Liver (tissue), 9 donors: ENCODE measurements around the gene GCGR. TPM values are rescaled to one million over a fixed set of nuclear protein-coding genes. Genes with fewer than 3 reads are reported as not detected.

ENCODE experiments used
- DNase-seq: peaks from one replicate; pipeline ENCODE4 v3.0.0-alpha.2; 2017; ENCODE audit warnings: low spot score
- H3K27ac ChIP-seq, 2 donors: one replicate each; pipeline ENCODE4 v1.7.0; 2013; ENCODE audit warnings: inconsistent platforms in 2 of 2, low read length in 2 of 2, control low read depth in 1 of 2, low read depth in 1 of 2, mild to moderate bottlenecking in 1 of 2
- H3K27me3 ChIP-seq, 4 donors: one replicate each; pipeline versions ENCODE4 v1.6.1 to v1.7.0; 2013; ENCODE audit warnings: low read length in 3 of 4, inconsistent platforms in 1 of 4, mild to moderate bottlenecking in 1 of 4, moderate library complexity in 1 of 4; ENCODE audit not compliant: control insufficient read depth in 4 of 4, insufficient read depth in 4 of 4
- H3K36me3 ChIP-seq, 4 donors: one replicate each; pipeline versions ENCODE4 v1.6.1 to v1.7.0; 2013; ENCODE audit warnings: low read length in 3 of 4, mild to moderate bottlenecking in 3 of 4, low read depth in 1 of 4, moderate library complexity in 1 of 4; ENCODE audit not compliant: control insufficient read depth in 4 of 4, insufficient read depth in 3 of 4
- H3K4me1 ChIP-seq, 4 donors: one replicate each; pipeline versions ENCODE4 v1.6.1 to v1.7.0; 2013; ENCODE audit warnings: low read length in 3 of 4, mild to moderate bottlenecking in 3 of 4, moderate library complexity in 1 of 4; ENCODE audit not compliant: control insufficient read depth in 4 of 4, insufficient read depth in 4 of 4
- H3K4me3 ChIP-seq, 3 donors: one replicate each; pipeline versions ENCODE4 v1.6.1 to v1.7.0; 2013; ENCODE audit warnings: low read length in 3 of 3, control low read depth in 1 of 3, low read depth in 1 of 3, mild to moderate bottlenecking in 1 of 3
- H3K9ac ChIP-seq, 2 donors: one replicate each; pipeline ENCODE4 v1.7.0; 2013; ENCODE audit warnings: low read length in 2 of 2, mild to moderate bottlenecking in 2 of 2, moderate library complexity in 2 of 2, control low read depth in 1 of 2, low read depth in 1 of 2
- H3K9me3 ChIP-seq, 4 donors: one replicate each; pipeline versions ENCODE4 v1.6.1 to v1.7.0; 2013; ENCODE audit warnings: low read length in 3 of 4; ENCODE audit not compliant: control insufficient read depth in 4 of 4
- HNF4A ChIP-seq, 2 donors: conservative IDR thresholded peaks; 2 replicates each; pipeline ENCODE4 v1.6.1; 2016; ENCODE audit warnings: antibody characterized with exemption in 2 of 2, mild to moderate bottlenecking in 2 of 2
- NR2F2 ChIP-seq: IDR thresholded peaks from 2 replicates; pipeline ENCODE4 v1.6.1; 2016; ENCODE audit warnings: antibody characterized with exemption
- RAD21 ChIP-seq, 2 donors: IDR thresholded peaks; 2 replicates each; pipeline ENCODE4 v1.6.1; 2016; ENCODE audit warnings: antibody characterized with exemption in 2 of 2, mild to moderate bottlenecking in 2 of 2
- ZBTB33 ChIP-seq: IDR thresholded peaks from 2 replicates; pipeline ENCODE4 v1.6.1; 2016; ENCODE audit warnings: antibody characterized with exemption
- WGBS: extraction: QIAGEN DNeasy Blood & Tissue Kit; methylation state at CpG from one replicate; pipeline ENCODE4 v1.1.7; 2013; 5-methylcytosine and 5-hydroxymethylcytosine counted together
- polyA plus RNA-seq, 2 donors: library from polyadenylated mRNA; stranded (reverse) in 1 of 2; unstranded in 1 of 2; fragments of 200-250 nt in 1 of 2; fragments of >200 nt in 1 of 2; fragmentation: Nextera tagmentation in 1 of 2; extraction: Ambion mirVana in 1 of 2; gene quantifications; one replicate each; pipeline versions ENCODE4 v1.2.1 to v1.2.3, GENCODE V29; 2013 to 2015
- total RNA-seq, 2 donors: library from RNA; depleted of rRNA; stranded (reverse); fragments of >200 nt; gene quantifications; one replicate each; pipeline ENCODE4 v1.2.3, GENCODE V29; 2014
- TF ChIP-seq, protein P1 (sequence below): fragments of 150-350 bp; IDR thresholded peaks from 2 replicates; pipeline ENCODE4 v1.5.1; 2017; ENCODE audit warnings: improper control_type of control experiment, low read depth, low read length; ENCODE audit not compliant: missing input control
- TF ChIP-seq, protein P2 (sequence below): IDR thresholded peaks from 2 replicates; pipeline ENCODE4 v1.6.1; 2016; ENCODE audit warnings: antibody characterized with exemption
- TF ChIP-seq, protein P3 (sequence below): IDR thresholded peaks from 2 replicates; pipeline ENCODE4 v1.6.1; 2016; ENCODE audit warnings: antibody characterized with exemption, mild to moderate bottlenecking
- donor health status: healthy.
- donor health status: healthy.
- donor health status: healthy.
- donor health status: healthy.
- donor health status: healthy.

Gene GCGR
- total and polyA plus RNA-seq, 4 donors, result 20.7 to 72.0 (median 48.9) TPM

GRCh38 chr17:81814748-81815645 is 11.0 kb downstream of the GCGR start:
- DNase-seq, result no peak
- WGBS, result 69% methylated on average over 23 of the region's 24 CpGs
- no peak for TF ChIP-seq ZBTB33
- TF ChIP-seq, protein P1, sequence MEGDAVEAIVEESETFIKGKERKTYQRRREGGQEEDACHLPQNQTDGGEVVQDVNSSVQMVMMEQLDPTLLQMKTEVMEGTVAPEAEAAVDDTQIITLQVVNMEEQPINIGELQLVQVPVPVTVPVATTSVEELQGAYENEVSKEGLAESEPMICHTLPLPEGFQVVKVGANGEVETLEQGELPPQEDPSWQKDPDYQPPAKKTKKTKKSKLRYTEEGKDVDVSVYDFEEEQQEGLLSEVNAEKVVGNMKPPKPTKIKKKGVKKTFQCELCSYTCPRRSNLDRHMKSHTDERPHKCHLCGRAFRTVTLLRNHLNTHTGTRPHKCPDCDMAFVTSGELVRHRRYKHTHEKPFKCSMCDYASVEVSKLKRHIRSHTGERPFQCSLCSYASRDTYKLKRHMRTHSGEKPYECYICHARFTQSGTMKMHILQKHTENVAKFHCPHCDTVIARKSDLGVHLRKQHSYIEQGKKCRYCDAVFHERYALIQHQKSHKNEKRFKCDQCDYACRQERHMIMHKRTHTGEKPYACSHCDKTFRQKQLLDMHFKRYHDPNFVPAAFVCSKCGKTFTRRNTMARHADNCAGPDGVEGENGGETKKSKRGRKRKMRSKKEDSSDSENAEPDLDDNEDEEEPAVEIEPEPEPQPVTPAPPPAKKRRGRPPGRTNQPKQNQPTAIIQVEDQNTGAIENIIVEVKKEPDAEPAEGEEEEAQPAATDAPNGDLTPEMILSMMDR, result no peak
- TF ChIP-seq RAD21 (IDR thresholded peaks at IDR 0.05), result no peak
- TF ChIP-seq NR2F2, result no peak
- TF ChIP-seq, protein P2, sequence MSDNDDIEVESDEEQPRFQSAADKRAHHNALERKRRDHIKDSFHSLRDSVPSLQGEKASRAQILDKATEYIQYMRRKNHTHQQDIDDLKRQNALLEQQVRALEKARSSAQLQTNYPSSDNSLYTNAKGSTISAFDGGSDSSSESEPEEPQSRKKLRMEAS, result no peak
- TF ChIP-seq, protein P3, sequence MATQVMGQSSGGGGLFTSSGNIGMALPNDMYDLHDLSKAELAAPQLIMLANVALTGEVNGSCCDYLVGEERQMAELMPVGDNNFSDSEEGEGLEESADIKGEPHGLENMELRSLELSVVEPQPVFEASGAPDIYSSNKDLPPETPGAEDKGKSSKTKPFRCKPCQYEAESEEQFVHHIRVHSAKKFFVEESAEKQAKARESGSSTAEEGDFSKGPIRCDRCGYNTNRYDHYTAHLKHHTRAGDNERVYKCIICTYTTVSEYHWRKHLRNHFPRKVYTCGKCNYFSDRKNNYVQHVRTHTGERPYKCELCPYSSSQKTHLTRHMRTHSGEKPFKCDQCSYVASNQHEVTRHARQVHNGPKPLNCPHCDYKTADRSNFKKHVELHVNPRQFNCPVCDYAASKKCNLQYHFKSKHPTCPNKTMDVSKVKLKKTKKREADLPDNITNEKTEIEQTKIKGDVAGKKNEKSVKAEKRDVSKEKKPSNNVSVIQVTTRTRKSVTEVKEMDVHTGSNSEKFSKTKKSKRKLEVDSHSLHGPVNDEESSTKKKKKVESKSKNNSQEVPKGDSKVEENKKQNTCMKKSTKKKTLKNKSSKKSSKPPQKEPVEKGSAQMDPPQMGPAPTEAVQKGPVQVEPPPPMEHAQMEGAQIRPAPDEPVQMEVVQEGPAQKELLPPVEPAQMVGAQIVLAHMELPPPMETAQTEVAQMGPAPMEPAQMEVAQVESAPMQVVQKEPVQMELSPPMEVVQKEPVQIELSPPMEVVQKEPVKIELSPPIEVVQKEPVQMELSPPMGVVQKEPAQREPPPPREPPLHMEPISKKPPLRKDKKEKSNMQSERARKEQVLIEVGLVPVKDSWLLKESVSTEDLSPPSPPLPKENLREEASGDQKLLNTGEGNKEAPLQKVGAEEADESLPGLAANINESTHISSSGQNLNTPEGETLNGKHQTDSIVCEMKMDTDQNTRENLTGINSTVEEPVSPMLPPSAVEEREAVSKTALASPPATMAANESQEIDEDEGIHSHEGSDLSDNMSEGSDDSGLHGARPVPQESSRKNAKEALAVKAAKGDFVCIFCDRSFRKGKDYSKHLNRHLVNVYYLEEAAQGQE, result no peak
- TF ChIP-seq HNF4A (conservative IDR thresholded peaks at IDR 0.05), result no peak
- Histone ChIP-seq H3K9me3 (no peaks in the 10 kb centered on the region), H3K27ac (peak overlapping the region; percentile 35 to 41), H3K4me3 (no peak overlapping the region), H3K27me3 (no peaks in the 10 kb centered on the region), H3K36me3 (peaks cover 0 to 15% (median 4%) of the 10 kb centered on the region in 4 donors), H3K4me1 (peaks cover 0 to under 1% (median 0%) of the 10 kb centered on the region in 4 donors), H3K9ac (no peak overlapping the region)

DNA sequence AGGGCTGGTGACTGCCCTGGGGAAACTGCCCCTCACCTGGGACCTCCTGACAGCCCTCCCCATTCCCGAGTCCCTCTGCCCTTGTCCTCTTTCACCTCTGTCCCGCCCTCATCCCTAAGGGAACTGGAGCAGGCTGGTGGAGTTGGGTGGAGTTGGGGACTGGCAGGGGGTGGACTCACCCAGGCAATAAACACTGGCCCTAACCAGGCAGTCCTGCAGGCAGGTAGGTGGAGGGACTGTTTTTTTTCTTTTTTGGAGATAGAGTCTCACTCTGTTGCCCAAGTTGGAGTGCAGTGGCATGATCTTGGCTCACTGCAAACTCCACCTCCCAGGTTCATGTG is 11.7 kb downstream of the GCGR start:
- H3K9me3 ChIP-seq, result no peaks in the 10 kb centered on the region
- H3K27me3 ChIP-seq, result no peaks in the 10 kb centered on the region
- no peak overlapping the region for H3K9ac ChIP-seq
- H3K4me3 ChIP-seq, result no peak overlapping the region
- DNase-seq, result no peak
- TF ChIP-seq, protein P2, result no peak
- 68% methylated on average over 2 of the region's 2 CpGs for WGBS
- peak overlapping the region in 1 of 2 donors; percentile 35 for H3K27ac ChIP-seq
- H3K4me1 ChIP-seq, result no peaks in the 10 kb centered on the region
- peaks cover 0 to 13% (median 4%) of the 10 kb centered on the region in 4 donors for H3K36me3 ChIP-seq
